PC-9 (cell line): ENCODE measurements around the gene AGMAT. TPM values are rescaled to one million over a fixed set of nuclear protein-coding genes. Genes with fewer than 3 reads are reported as not detected.

ENCODE experiments used
- BruUV-seq: library from RNA; stranded (reverse); fragments of 400-500 nt; replicated peaks from 2 replicates; lab custom pipeline; 2021; lab: Mats Ljungman, UMichigan
- CTCF ChIA-PET: fragments of 300-600 bp; sonication (Branson Sonifier 250); formaldehyde crosslinking; loops from one replicate; lab custom pipeline; 2022; ENCODE audit warnings: antibody characterized with exemption; lab: Charles Lee
- POLR2A ChIA-PET: fragments of 300-600 bp; sonication (Branson Sonifier 250); formaldehyde crosslinking; loops from one replicate; lab custom pipeline; 2022; ENCODE audit warnings: antibody characterized with exemption; ENCODE audit not compliant: unreplicated experiment; lab: Charles Lee
- DNase-seq, 2 experiments: peaks; one replicate each; pipeline versions ENCODE4 v3.0.0 to v3.0.0-alpha.2; 2015 to 2022; ENCODE audit warnings: mixed read lengths in 1 of 2
- H2AFZ ChIP-seq: fragments of 200-600 bp; sonication (generic); 2 replicates; pipeline ENCODE4 v1.8.1; 2017; ENCODE audit warnings: antibody characterized with exemption
- H3F3A ChIP-seq: fragments of 200-600 bp; sonication (generic); 2 replicates; pipeline ENCODE4 v1.8.1; 2017; ENCODE audit warnings: antibody characterized with exemption, mild to moderate bottlenecking, low read depth; ENCODE audit not compliant: insufficient read depth
- H3K27ac ChIP-seq: fragments of 200-600 bp; sonication (generic); 2 replicates; pipeline ENCODE4 v1.6.1; 2016; ENCODE audit warnings: mixed run types
- H3K27me3 ChIP-seq: fragments of 200-600 bp; sonication (generic); 2 replicates; pipeline ENCODE4 v1.6.1; 2016; ENCODE audit warnings: low read depth, mixed run types; ENCODE audit not compliant: insufficient read depth
- H3K36me3 ChIP-seq: fragments of 200-600 bp; sonication (generic); 2 replicates; pipeline ENCODE4 v1.6.1; 2016; ENCODE audit warnings: low read depth, mixed run types
- H3K4me1 ChIP-seq: fragments of 200-600 bp; sonication (generic); replicated peaks from 2 replicates; pipeline ENCODE4 v1.6.1; 2016; ENCODE audit warnings: mixed run types; ENCODE audit not compliant: insufficient read depth
- H3K4me2 ChIP-seq: fragments of 200-600 bp; sonication (generic); 2 replicates; pipeline ENCODE4 v1.6.1; 2017; ENCODE audit warnings: mixed run types
- H3K4me3 ChIP-seq: fragments of 200-600 bp; sonication (generic); 2 replicates; pipeline ENCODE4 v1.6.1; 2016; ENCODE audit warnings: mixed run types
- H3K79me2 ChIP-seq: fragments of 200-600 bp; sonication (generic); 2 replicates; pipeline ENCODE4 v1.6.1; 2017; ENCODE audit warnings: low read depth, mixed run types
- H3K9me2 ChIP-seq: fragments of 200-600 bp; sonication (generic); 2 replicates; pipeline ENCODE4 v1.8.1; 2017; ENCODE audit warnings: mild to moderate bottlenecking; ENCODE audit not compliant: insufficient read depth
- H3K9me3 ChIP-seq: fragments of 200-600 bp; sonication (generic); 2 replicates; pipeline ENCODE4 v1.8.1; 2016; ENCODE audit warnings: low read depth; ENCODE audit not compliant: insufficient read depth
- H4K20me1 ChIP-seq: fragments of 200-600 bp; sonication (generic); 2 replicates; pipeline ENCODE4 v1.8.1; 2017; ENCODE audit not compliant: insufficient read depth
- EZH2 ChIP-seq: fragments of 200-600 bp; sonication (generic); IDR thresholded peaks from 2 replicates; pipeline ENCODE4 v1.8.0; 2017; ENCODE audit warnings: antibody characterized with exemption, low read depth
- intact Hi-C: fragments of 100-400 bp; cut with micrococcal nuclease; formaldehyde crosslinking; loops from one replicate; pipeline ENCODE4 v1.10.0; 2022; ENCODE audit not compliant: unreplicated experiment
- total RNA-seq: library from RNA; stranded (reverse); gene quantifications from 2 replicates; pipeline ENCODE4 v1.2.3, GENCODE V29; 2021
- TF ChIP-seq, protein P1 (sequence below): fragments of 200-600 bp; sonication (generic); conservative IDR thresholded peaks from 2 replicates; pipeline ENCODE4 v1.6.1; 2017; ENCODE audit warnings: mixed run types, antibody characterized with exemption, mild to moderate bottlenecking, moderate library complexity

The AGMAT gene
- total RNA-seq, 1 experiment from 2014 or later: 2.9 TPM

DNA sequence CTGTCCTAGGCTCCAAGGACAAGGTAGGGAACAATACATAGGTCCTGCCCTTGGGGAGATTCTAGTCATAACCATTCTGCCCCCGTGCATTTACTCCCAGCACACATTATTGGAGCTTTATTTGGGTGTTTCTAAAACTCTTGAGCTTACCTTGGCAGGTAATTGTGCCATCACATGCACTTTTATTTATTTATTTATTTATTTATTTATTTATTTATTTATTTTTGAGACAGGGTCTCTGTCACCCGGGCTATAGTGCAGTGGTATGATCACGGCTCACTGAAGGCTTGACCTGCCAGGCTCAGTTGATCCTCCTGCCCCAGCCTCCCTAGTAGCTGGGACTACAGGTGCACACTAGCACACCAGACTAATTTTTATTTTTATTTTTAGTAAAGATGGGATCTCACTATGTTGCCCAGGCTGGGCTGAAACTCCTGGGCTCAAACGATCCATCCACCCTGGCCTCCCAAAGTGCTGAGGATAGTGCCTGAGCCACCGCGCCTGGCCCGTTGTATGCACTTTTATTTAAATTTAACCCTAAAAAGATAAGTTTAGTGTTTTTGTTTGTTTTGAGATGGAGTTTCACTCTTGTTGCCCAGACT, 9.2 kb downstream of the AGMAT start:
- DNase-seq: no peak
- ChIA-PET CTCF (no interaction called here), POLR2A (no interaction called here)
- no peaks in the 10 kb centered on the region for H3K9me2 ChIP-seq
- no peaks in the 10 kb centered on the region for H3K27me3 ChIP-seq
- no peak overlapping the region for H2AFZ ChIP-seq
- no peaks in the 10 kb centered on the region for H3K9me3 ChIP-seq
- no peaks in the 10 kb centered on the region for H4K20me1 ChIP-seq
- no peaks in the 10 kb centered on the region for H3F3A ChIP-seq
- no peaks in the 10 kb centered on the region for H3K79me2 ChIP-seq
- no peak for TF ChIP-seq EZH2
- TF ChIP-seq, protein P1, sequence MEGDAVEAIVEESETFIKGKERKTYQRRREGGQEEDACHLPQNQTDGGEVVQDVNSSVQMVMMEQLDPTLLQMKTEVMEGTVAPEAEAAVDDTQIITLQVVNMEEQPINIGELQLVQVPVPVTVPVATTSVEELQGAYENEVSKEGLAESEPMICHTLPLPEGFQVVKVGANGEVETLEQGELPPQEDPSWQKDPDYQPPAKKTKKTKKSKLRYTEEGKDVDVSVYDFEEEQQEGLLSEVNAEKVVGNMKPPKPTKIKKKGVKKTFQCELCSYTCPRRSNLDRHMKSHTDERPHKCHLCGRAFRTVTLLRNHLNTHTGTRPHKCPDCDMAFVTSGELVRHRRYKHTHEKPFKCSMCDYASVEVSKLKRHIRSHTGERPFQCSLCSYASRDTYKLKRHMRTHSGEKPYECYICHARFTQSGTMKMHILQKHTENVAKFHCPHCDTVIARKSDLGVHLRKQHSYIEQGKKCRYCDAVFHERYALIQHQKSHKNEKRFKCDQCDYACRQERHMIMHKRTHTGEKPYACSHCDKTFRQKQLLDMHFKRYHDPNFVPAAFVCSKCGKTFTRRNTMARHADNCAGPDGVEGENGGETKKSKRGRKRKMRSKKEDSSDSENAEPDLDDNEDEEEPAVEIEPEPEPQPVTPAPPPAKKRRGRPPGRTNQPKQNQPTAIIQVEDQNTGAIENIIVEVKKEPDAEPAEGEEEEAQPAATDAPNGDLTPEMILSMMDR: no peak
- intact Hi-C loops: no loop called here
- H3K4me2 ChIP-seq: no peak overlapping the region
- H3K27ac ChIP-seq: no peak overlapping the region
- no peak overlapping the region for H3K4me3 ChIP-seq
- no peaks in the 10 kb centered on the region for H3K4me1 ChIP-seq
- no peaks in the 10 kb centered on the region for H3K36me3 ChIP-seq
- BruUV-seq: no TSS peak

DNA sequence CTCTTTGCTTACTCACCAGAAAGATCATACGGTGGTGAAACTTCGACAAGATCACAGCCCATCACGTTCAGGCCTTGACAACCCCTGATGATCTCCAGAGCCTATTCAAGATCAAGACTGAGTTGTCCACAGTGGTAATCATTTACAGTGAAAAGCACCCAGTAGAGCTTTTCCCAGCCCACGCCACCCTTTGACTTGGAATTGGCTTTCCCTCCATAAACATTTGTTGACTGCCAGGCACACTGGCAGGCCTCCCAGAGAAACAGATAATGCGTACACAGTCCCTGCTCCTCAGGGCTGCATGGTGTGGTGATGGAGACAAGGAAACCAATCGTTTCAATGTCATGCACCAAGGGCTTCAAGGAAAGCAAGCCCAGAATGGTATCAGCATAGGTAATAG, 10.1 kb downstream of the AGMAT start:
- H3K4me2 ChIP-seq: no peak overlapping the region
- H3K27ac ChIP-seq: no peak overlapping the region
- H3K27me3 ChIP-seq: no peaks in the 10 kb centered on the region
- TF ChIP-seq, protein P1: no peak
- TF ChIP-seq EZH2: no peak
- no peaks in the 10 kb centered on the region for H3F3A ChIP-seq
- H3K4me1 ChIP-seq: no peaks in the 10 kb centered on the region
- no peak for DNase-seq
- H3K4me3 ChIP-seq: no peak overlapping the region
- ChIA-PET CTCF (no interaction called here), POLR2A (no interaction called here)
- intact Hi-C loops: no loop called here
- no peaks in the 10 kb centered on the region for H4K20me1 ChIP-seq
- BruUV-seq: no TSS peak
- no peaks in the 10 kb centered on the region for H3K79me2 ChIP-seq
- no peaks in the 10 kb centered on the region for H3K36me3 ChIP-seq
- H3K9me2 ChIP-seq: no peaks in the 10 kb centered on the region
- H3K9me3 ChIP-seq: no peaks in the 10 kb centered on the region
- no peak overlapping the region for H2AFZ ChIP-seq

DNA sequence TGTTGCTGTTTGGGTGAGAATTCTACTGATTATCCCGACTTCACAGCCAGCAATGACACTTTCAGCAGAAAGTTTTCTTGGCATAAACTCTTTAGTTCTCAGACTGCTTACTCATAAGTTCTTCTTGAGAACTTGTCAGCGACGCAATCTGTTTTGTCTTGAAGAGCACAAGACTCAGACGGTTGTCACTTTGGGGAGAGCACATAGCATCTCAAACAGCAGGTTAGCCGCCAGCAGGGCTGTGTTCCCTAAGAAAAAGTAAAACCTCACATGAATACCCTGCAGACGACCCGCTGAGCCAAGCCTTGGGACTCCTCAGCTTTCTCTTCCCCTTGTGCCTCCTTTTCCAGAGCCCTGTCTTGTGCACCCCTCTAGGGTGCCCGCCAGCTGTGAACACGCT, 11.4 kb downstream of the AGMAT start:
- TF ChIP-seq, protein P1: no peak
- TF ChIP-seq EZH2: no peak
- Histone ChIP-seq H3K9me3 (no peaks in the 10 kb centered on the region), H3K79me2 (no peaks in the 10 kb centered on the region), H3K4me2 (no peak overlapping the region), H3K9me2 (no peaks in the 10 kb centered on the region), H4K20me1 (no peaks in the 10 kb centered on the region), H3K36me3 (no peaks in the 10 kb centered on the region), H3K27ac (no peak overlapping the region), H3K4me3 (no peak overlapping the region), H2AFZ (no peak overlapping the region), H3K4me1 (no peaks in the 10 kb centered on the region), H3F3A (no peaks in the 10 kb centered on the region), H3K27me3 (no peaks in the 10 kb centered on the region)
- no TSS peak for BruUV-seq
- intact Hi-C loops: no loop called here
- DNase-seq: no peak
- CTCF ChIA-PET: no interaction called here
- POLR2A ChIA-PET: no interaction called here
